Chondrocyte (in vitro differentiated cells): Measurements from ENCODE around the gene WWOX. TPM values are rescaled to one million over a fixed set of nuclear protein-coding genes. Genes with fewer than 3 reads are reported as not detected.

Experiments
- DNase-seq: peaks from one replicate; pipeline ENCODE4 v3.0.0; 2021; ENCODE audit warnings: mixed read lengths, low spot score
- H3K27ac Mint-ChIP-seq: one replicate; pipeline ENCODE4 v1.8.0; 2021; ENCODE audit warnings: mild to moderate bottlenecking, moderate library complexity, mixed read lengths; ENCODE audit not compliant: unreplicated experiment
- H3K27me3 Mint-ChIP-seq: 2 replicates; pipeline ENCODE4 v1.8.0; 2021; ENCODE audit warnings: low read depth, mixed read lengths
- H3K36me3 Mint-ChIP-seq: 2 replicates; pipeline ENCODE4 v1.8.0; 2021; ENCODE audit warnings: low read depth, mixed read lengths
- H3K4me1 Mint-ChIP-seq: 2 replicates; pipeline ENCODE4 v1.8.0; 2021; ENCODE audit warnings: low read depth, mild to moderate bottlenecking, mixed read lengths
- H3K4me3 Mint-ChIP-seq: one replicate; pipeline ENCODE4 v1.8.0; 2021; ENCODE audit warnings: mild to moderate bottlenecking, moderate library complexity, mixed read lengths; ENCODE audit not compliant: unreplicated experiment
- H3K9me3 Mint-ChIP-seq: 2 replicates; pipeline ENCODE4 v1.8.0; 2021; ENCODE audit warnings: low read depth, mixed read lengths
- total RNA-seq: library from RNA; stranded (reverse); gene quantifications from 3 replicates; pipeline ENCODE4 v1.2.1, GENCODE V29; 2021
- TF ChIP-seq, protein P1 (sequence below): fragments of 200-600 bp; sonication (generic); IDR thresholded peaks from 2 replicates; pipeline ENCODE4 v1.5.0; 2021; ENCODE audit warnings: antibody characterized with exemption, mild to moderate bottlenecking, moderate library complexity

Gene WWOX
- total RNA-seq, 1 donor from 2014 or later: 12.1 TPM

DNA sequence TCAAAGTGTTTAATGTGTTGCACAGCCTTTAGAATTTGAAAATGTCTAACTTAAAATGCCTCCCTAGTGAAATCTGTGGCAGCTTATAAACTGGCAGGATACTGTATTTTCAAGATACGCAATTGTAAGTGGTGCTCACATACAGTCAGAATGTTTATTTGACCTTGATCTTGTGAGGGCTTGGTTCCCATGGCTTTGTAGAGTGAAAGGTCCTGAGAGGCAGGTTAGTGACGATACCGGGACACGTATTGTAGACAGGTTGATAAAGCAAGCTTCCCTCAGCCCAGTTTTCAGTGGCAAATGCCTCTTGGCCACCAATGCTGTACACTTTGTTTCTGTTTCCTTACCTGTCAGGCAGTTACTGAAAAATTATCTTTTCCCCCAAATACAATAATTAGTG, 1074.5 kb downstream of the WWOX start:
- Mint-ChIP-seq H3K4me3 (no peak overlapping the region), H3K36me3 (no peaks in the 10 kb centered on the region), H3K9me3 (peaks cover 14% of the 10 kb centered on the region), H3K27ac (no peak overlapping the region), H3K27me3 (no peaks in the 10 kb centered on the region), H3K4me1 (peaks cover 23% of the 10 kb centered on the region)
- TF ChIP-seq, protein P1, sequence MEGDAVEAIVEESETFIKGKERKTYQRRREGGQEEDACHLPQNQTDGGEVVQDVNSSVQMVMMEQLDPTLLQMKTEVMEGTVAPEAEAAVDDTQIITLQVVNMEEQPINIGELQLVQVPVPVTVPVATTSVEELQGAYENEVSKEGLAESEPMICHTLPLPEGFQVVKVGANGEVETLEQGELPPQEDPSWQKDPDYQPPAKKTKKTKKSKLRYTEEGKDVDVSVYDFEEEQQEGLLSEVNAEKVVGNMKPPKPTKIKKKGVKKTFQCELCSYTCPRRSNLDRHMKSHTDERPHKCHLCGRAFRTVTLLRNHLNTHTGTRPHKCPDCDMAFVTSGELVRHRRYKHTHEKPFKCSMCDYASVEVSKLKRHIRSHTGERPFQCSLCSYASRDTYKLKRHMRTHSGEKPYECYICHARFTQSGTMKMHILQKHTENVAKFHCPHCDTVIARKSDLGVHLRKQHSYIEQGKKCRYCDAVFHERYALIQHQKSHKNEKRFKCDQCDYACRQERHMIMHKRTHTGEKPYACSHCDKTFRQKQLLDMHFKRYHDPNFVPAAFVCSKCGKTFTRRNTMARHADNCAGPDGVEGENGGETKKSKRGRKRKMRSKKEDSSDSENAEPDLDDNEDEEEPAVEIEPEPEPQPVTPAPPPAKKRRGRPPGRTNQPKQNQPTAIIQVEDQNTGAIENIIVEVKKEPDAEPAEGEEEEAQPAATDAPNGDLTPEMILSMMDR: no peak
- DNase-seq: no peak

- Mint-ChIP-seq H3K9me3 (peaks cover 21% of the 10 kb centered on the region), H3K27ac (no peak overlapping the region), H3K4me1 (peaks cover 18% of the 10 kb centered on the region), H3K36me3 (no peaks in the 10 kb centered on the region), H3K4me3 (no peak overlapping the region), H3K27me3 (no peaks in the 10 kb centered on the region)
- TF ChIP-seq, protein P1: no peak
- DNase-seq: no peak
These were observed 1076.0 kb downstream of the WWOX start for GRCh38 chr16:79175286-79176057.

DNA sequence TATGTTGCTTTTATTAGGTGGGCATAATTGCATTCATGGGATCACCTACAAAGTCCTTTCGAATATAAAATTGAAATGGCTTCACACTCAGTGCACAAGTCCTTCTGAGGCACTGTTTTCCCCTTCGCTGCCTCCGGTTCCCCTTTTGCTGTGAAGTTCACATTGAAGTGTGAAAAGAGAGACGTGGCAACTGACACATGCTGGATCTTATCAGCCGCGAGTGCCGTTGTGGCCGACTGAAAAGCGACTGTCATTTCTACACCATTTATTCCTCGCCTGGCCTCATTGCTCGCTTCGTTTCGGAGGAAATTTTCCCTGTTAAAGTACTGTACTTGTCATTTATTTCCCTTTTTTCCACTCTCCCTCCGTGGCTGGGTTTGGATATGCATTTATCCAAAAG, 1077.6 kb downstream of the WWOX start:
- peaks cover 31% of the 10 kb centered on the region for H3K9me3 Mint-ChIP-seq
- H3K36me3 Mint-ChIP-seq: no peaks in the 10 kb centered on the region
- H3K27me3 Mint-ChIP-seq: no peaks in the 10 kb centered on the region
- no peak overlapping the region for H3K27ac Mint-ChIP-seq
- H3K4me1 Mint-ChIP-seq: peaks cover 13% of the 10 kb centered on the region
- DNase-seq: no peak
- no peak overlapping the region for H3K4me3 Mint-ChIP-seq
- TF ChIP-seq, protein P1: no peak

DNA sequence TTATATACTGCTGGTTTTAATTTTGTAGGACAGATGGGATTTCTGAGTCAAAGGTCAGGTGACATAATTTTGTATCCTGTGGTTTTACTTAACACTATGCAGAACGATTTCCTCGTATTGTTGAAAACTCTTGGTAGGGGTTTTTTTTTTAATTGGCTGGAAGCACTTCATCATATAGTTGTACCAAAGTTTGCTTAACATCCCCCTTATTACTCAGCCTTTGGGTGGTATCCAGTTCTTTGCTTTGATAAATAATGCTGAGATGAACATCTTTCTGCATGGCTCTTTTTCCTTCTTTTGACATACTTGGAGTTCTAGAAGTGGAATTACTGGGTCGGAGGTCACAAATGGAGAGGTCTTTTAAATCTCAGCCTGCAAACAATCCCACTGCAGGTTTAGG, 1082.0 kb downstream of the WWOX start:
- no peak for DNase-seq
- Mint-ChIP-seq H3K27me3 (no peaks in the 10 kb centered on the region), H3K27ac (no peak overlapping the region), H3K4me1 (peaks cover 34% of the 10 kb centered on the region), H3K36me3 (no peaks in the 10 kb centered on the region), H3K9me3 (peaks cover 23% of the 10 kb centered on the region), H3K4me3 (no peak overlapping the region)
- TF ChIP-seq, protein P1: no peak

DNA sequence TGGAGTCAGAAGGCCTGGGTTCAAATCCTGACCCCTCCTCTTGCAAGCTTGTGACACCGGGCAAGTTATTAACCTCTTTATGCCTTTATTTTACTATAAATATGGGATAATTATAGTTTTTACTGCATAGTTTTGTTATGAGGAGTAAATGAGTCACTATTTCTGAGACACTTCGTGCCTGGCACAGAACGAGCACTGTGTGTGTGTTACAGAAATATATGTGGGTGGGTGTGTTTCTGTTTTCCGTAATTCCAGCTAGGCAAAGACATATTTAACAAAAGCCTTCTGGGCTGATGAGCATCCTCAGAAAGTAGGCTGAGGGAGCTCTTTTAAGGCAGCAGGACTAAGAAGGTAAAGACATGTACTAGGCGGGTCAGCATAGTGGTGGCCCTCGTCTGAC, 1083.2 kb downstream of the WWOX start:
- TF ChIP-seq, protein P1: no peak
- no peak overlapping the region for H3K4me3 Mint-ChIP-seq
- peaks cover 35% of the 10 kb centered on the region for H3K4me1 Mint-ChIP-seq
- H3K27ac Mint-ChIP-seq: no peak overlapping the region
- DNase-seq: no peak
- no peaks in the 10 kb centered on the region for H3K27me3 Mint-ChIP-seq
- no peaks in the 10 kb centered on the region for H3K36me3 Mint-ChIP-seq
- H3K9me3 Mint-ChIP-seq: peaks cover 17% of the 10 kb centered on the region
